Muscle of back (tissue), 11 donors: Measurements from ENCODE around the gene SLC12A7. TPM values are rescaled to one million over a fixed set of nuclear protein-coding genes. Genes with fewer than 3 reads are reported as not detected.

Experiments
- DNase-seq, 3 donors: peaks; one replicate each; pipeline versions ENCODE4 v3.0.0 to v3.0.0-alpha.2; 2013
- polyA plus RNA-seq, 10 donors: library from polyadenylated mRNA; unstranded; fragments of 120-200 nt; gene quantifications; one replicate each; pipeline ENCODE4 v1.2.1, GENCODE V29; 2013; ENCODE audit not compliant: insufficient read length in 10 of 10

Gene SLC12A7
- polyA plus RNA-seq, 10 donors, result 6.8 to 13.6 (median 8.3) TPM

DNA sequence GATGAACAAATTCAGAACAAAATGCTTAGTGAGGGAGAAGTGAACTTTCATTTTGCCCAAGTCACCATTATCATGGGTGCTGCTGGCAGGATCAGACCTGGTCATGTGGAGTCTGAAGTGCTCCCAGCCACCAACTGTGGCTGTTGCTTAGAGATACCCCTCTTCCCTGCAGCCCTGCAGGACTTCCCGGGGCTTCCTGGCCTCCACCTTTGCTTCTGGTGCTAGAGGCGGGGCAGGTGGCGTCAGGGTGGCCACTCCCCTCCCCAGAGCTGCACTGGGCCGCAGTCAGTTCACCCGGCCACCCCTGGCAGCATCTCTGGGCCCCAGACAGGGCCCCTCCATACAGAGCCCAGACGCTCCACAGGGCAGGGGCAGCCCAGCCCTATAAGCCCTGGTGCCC is 30.0 kb upstream of the SLC12A7 start:
- no peak for DNase-seq

DNA sequence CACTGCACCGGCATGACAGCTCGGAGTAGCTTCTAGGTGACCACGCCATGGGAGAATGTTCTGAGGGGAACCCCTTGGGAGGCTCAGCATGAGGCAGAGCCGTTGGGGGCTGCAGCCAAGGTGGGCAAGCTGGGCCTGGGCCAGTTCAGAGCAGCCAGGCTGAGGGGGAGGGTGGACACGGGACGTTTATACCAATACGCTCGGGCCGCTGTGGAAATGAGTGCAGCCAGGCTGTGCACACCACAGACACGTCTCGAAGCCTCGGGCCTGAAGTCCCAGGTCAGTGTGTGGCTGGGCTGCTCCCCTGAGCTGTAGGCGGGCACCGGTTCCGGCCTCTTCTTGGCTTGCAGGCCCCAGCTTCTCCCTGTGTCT is 28.9 kb upstream of the SLC12A7 start:
- no peak for DNase-seq

GRCh38 chr5:1140171-1140817 is 28.4 kb upstream of the SLC12A7 start:
- peak in 2 of 3 donors; percentile 56 to 72 for DNase-seq

GRCh38 chr5:1139331-1140170 is 27.7 kb upstream of the SLC12A7 start:
- DNase-seq, result no peak

DNA sequence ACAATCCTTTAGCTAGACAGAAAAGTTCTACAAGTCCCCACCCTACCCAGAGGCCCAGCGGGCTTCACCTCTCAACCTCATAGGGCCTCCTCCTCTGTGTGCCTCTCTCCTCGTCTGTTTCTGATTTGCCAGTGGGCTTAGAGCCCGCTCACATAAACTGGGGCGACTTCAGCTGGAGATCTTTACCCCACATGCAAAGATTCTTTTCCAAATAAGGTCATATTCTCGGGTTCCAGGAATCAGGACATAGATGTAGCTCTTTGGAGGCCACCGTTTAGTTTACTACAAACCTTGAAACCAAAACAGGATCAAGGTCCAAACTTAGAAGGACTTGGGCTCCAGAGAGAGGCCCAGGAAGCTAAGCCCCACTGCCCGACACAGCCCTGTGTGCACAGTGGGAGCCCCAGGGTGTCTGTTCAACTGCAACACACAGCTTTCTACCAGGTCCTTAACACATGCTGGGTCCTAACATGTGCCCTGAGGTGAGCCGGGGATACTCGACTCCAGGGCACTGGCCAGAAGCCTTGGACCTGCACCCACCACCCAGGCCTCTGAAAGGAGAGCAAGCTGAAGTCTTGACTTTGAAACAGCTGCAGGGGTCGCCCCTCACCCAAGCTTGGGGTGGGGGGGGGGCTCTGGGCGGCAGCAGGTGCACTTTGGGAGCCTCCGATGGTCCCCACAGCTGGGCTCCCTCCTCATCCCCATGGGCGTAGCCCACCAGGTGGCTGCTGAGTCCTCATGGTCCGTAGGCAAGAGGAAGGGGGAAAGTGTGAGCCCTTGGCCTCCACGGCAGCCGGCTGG is 26.8 kb upstream of the SLC12A7 start:
- DNase-seq, result peak in 1 of 3 donors; percentile 56

DNA sequence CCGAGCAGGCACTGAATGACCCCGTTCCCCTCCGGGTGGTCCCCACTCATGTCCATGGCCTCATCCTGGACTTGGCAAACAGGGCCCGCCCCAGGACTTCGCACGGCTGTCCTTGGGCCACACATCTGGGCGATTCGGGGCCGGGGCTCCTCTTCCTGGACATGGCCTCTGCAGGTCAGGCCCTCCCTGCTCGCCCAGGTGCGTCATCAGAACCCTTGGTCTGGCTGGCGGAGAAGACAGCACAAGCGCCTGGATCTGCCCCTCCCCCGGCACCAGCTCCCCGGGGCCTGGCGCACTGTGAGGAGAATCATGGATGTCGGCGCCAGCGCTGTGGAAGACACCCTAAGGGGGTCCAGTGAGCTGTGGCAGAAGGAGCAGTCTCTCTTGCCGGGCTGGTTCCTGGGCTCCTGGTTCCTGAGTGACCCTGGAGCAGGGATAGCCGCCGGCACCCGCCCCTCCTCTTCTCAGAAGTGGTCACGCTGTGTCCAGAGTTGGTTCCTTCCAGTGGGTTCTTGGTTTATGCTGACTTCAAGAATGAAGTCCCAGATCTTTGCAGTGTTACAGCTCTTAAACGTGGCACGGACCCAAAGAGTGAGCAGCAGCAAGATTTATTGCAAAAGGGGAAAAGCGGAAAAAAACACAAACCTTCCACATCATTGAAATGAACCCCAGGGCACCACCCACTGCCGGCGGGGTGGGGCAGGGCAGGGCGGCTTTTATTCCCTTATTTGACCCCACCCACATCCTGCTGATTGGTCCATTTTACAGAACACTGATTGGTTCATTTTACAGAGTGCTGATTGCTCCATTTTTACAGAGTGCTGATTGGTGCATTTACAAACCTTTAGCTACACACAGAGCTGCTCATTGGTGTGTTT is 25.9 kb upstream of the SLC12A7 start:
- no peak for DNase-seq

- no peak for DNase-seq
These were observed 25.0 kb upstream of the SLC12A7 start for GRCh38 chr5:1136814-1137213.

- no peak for DNase-seq
These were observed 24.0 kb upstream of the SLC12A7 start for GRCh38 chr5:1135696-1136525.

DNA sequence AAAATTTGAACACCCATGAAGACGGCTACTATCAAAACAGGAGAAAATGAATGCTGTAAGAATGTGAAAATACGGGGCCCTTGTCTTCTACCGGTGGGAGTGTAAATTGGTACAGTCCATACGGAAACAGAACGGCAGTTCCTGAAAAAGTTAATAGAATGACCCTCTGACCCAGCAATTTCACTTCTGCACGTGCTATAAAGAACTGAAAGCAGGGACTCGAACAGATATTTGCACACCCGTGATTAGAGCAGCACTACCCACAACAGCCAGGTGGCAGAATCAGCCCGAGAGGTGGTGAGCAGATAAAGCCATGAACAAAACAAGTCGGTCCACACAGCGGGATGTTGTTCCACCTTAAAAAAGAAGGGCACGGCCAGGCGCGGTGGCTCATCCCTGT is 22.6 kb upstream of the SLC12A7 start:
- DNase-seq, result no peak

DNA sequence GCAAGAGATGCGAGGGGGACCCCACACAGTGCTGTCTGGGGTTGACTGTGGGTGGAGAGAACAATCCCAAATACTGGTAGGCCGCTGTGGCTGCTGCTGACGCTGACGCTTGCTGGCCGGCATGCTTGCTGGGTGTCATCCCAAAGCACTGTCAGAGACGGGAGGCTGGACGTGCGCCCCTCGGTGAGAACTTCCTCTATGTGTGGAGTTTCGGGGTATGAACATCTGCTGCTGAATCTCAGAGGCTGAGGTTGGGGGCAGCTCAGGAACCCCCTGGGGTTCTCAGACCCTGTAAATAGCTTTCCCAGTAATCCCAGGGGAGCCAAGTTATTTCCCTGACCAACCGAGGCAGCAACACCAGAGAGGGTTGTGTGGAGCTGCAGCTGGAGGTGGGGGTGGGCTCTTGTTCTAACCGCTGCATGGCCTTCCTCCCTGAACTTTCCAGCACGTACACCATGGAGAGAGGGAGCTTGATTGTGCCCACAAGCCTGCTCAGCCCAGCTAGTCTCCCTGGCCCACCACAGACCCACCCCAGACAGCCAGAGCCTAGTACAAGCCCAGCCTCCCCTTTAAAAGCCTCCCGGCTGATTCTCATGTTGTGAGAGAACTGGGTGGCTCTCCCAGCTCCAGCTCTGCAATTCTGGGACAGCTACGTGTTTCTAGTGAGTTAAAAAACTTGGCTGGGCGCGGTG is 21.8 kb upstream of the SLC12A7 start:
- peak in 1 of 3 donors; percentile 82 for DNase-seq

DNA sequence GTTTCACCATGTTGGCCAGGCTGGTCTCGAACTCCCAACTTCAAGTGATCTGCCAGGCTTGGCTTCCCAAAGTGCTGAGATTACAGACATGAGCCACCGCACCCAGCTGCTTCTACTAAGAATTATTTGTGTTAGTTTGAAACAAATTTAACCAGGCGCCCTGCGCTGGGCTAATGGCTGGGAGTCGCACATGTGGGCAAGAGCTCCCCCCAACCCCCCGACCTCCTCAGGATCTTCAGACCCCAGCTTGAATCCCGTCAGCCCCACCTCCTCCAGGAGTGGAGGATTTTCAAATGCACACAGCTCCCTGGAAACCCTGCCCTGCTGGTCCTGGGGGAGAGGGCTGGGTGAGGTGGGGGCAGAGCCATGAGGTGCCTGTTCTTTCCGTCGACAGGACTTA is 21.2 kb upstream of the SLC12A7 start:
- no peak for DNase-seq

- no peak for DNase-seq
These were observed 20.7 kb upstream of the SLC12A7 start for GRCh38 chr5:1132570-1132969.

GRCh38 chr5:1131726-1132125 is 19.9 kb upstream of the SLC12A7 start:
- no peak for DNase-seq

- no peak for DNase-seq
These were observed 19.3 kb upstream of the SLC12A7 start for GRCh38 chr5:1131191-1131621.

DNA sequence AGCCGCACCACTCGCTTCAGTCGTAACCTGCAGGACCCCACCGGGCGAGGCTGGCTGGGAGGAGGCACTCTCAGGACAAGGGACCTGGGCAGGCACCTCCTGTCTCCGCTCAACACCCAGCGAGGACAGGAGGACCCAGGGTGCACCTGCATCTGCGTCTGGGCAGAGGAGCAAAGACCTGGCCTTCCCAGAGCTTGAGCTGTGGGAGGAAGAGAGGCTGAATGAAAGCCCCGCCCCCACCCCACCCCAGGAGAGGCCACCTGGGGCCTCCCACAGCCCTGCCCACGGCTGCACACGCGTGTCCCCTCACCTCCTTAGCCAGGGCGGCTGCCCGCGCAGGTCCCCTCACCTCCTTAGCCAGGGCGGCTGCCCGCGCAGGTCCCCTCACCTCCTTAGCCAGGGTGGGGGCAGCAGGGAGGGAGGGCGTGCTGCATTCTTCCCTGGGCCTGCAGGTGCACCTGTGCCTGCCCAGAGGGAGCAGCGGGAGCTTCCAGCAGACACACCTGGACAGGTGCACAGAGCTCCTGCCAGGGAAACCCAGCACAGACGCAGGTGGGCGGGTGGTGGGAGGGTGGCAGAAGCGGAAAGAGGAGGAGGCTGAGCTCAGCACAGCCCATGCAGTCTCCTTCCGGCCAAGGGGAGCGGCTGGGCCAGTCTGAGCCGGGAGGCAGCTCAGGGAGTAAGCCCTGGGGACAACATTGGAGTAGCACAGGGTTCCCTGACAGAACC is 18.5 kb upstream of the SLC12A7 start:
- DNase-seq, result no peak

- no peak for DNase-seq
These were observed 17.8 kb upstream of the SLC12A7 start for GRCh38 chr5:1129711-1130055.

DNA sequence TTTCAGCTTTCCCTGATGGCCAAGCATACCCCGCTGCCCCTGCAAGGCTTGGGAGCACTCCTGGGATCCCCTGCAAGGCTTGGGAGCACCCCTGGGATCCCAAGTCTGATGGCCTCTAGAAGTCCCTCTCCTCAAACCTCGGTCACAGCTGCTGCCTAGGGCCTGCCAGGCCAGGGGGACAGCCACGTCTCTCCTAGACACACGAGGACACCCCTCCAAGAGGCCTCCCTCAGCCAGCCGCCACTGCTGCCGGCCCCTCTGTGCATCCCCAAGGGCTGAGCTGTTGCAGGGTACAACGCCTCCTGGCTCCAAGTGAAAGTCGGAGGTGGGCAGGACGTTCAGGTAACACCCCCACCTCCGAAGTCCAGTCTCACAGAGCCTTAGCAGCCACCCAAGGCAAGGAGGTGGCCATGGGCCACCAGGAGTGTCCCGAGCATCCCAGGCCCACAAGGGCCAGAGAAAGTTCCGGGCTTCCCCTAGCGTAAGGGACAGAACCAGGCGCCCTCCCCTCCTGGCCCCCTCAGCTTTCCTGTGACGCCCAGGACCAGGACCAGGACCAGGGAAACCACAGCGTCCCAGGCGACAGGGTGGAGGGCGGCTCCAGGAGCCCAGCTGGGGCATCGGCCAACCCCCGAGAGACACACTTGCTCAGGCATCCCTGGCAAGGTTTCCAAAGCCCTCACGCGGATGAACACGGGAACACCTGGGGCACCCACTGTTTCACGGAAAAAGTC is 17.3 kb upstream of the SLC12A7 start:
- no peak for DNase-seq

DNA sequence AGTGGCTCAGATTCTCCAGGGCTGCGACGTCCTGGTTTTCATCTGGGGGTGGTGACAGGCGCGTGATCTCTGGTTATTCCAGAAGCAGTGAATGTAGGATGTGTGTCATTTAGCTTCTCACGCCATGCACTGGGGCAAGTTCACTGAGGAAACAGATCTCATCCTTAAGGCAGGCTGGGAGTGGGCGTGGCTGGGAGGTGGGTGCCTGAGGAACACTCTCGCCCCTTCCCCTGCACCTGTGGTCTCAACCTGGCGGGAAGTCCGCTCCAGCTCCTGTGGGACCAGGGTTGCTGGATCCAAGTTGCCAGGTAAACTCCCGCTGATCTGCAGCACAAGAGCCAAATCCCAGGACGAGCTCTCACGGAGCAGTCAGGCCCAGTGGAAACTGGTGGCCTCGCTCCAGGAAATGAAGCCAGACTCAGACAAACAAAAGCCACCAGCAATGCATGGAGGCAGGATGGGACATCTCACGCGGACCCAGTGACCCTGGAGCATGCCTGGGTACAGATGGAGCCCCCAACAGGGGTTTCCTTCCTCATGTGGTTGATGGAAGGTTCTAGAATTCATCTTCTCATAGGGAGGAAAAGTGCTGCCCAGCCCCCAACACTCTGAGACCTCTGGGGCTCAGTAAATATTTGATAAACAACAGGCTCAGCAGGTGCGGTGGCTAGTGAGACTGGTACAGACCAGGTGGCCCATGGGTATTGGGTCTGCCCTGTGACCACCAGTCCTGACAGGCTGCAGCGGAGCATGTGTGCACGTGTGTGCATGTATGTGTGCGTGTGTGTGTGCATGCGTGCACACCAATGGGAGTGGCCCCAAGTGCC is 16.3 kb upstream of the SLC12A7 start:
- DNase-seq, result peak in 1 of 3 donors; percentile 64
